H54 (cell line): ENCODE results near the gene CCDC33.

ENCODE experiments used
- DNase-seq: peaks from one replicate; pipeline ENCODE4 v3.0.0; 2011; ENCODE audit warnings: low spot score, mixed read lengths; ENCODE audit not compliant: insufficient read length
- FAIRE-seq: peaks from 3 replicates; lab custom pipeline; 2011; peaks lifted over from hg19 to GRCh38; lab: Jason Lieb, UNC
- POLR2A ChIP-seq: IDR thresholded peaks from 2 replicates; pipeline ENCODE4 v1.6.1; 2011; ENCODE audit warnings: low read depth, mild to moderate bottlenecking, low read length

Gene CCDC33

GRCh38 chr15:74214324-74215021, 21.7 kb upstream of the CCDC33 start:
- FAIRE-seq (no peak), DNase-seq (no peak)
- no peak for TF ChIP-seq POLR2A

- FAIRE-seq: no peak
- no peak for TF ChIP-seq POLR2A
- DNase-seq: no peak
Measured at GRCh38 chr15:74215958-74216357, 20.2 kb upstream of the CCDC33 start.

- FAIRE-seq (no peak), DNase-seq (no peak)
- no peak for TF ChIP-seq POLR2A
Measured at GRCh38 chr15:74216949-74217348, 19.2 kb upstream of the CCDC33 start.

- FAIRE-seq (no peak), DNase-seq (no peak)
Measured at GRCh38 chr15:74217907-74218885, 17.9 kb upstream of the CCDC33 start.

GRCh38 chr15:74220475-74221248, 15.5 kb upstream of the CCDC33 start:
- FAIRE-seq (no peak), DNase-seq (no peak)
- TF ChIP-seq POLR2A: no peak

More at GRCh38 chr15:74217907-74218885, 17.9 kb upstream of the CCDC33 start:
- TF ChIP-seq POLR2A: no peak

- DNase-seq: no peak
- no peak for FAIRE-seq
- TF ChIP-seq POLR2A: no peak
Measured at GRCh38 chr15:74221399-74222239, 14.5 kb upstream of the CCDC33 start.

GRCh38 chr15:74222240-74223119, 13.6 kb upstream of the CCDC33 start:
- FAIRE-seq (no peak), DNase-seq (no peak)
- no peak for TF ChIP-seq POLR2A

- no peak for FAIRE-seq
- TF ChIP-seq POLR2A: no peak
- DNase-seq: no peak
Measured at GRCh38 chr15:74225928-74226327, 10.2 kb upstream of the CCDC33 start.

- DNase-seq (no peak), FAIRE-seq (no peak)
- TF ChIP-seq POLR2A: no peak
Measured at GRCh38 chr15:74226761-74227540, 9.2 kb upstream of the CCDC33 start.

- no peak for TF ChIP-seq POLR2A
- DNase-seq: no peak
- FAIRE-seq: no peak
Measured at GRCh38 chr15:74227968-74228722, 8.0 kb upstream of the CCDC33 start.

GRCh38 chr15:74228723-74229081, 7.4 kb upstream of the CCDC33 start:
- no peak for TF ChIP-seq POLR2A
- FAIRE-seq (no peak), DNase-seq (no peak)
